ENCODE data around the gene AREG.

AREG gene

DNA sequence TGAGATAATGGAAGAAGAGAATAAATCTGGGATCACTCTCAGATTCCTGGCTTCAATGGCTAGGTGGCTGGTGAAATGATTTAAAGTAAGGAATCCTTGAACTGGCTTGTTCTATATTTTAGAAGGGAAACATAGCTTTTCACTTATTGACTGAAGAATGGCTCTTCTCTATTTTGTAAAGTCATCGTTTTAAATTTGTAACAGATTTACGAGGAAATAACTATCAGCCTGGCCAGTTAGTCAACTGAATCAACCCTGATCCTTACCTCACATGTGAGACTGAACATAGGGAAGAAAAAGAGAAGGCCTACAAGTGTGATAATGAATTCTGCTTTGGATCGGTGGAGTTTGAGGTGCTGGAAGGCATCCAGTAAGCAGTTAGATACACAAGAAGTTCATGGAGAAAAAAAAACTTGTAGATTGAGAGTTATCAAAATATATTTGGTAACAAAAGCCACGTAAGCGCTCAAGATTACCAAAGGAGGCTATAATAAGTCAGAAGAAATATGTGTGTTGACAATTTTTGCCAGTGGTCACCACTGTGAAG lies 12.0 kb downstream of the AREG start:
- DNase-seq (ENCODE audit: low read depth in 2 of 2): no peak

- no peak for DNase-seq (ENCODE audit: low read depth in 2 of 2)
Observed at GRCh38 chr4:74460833-74461232, 15.9 kb downstream of the AREG start.

- DNase-seq (ENCODE audit: low read depth in 2 of 2): no peak
Observed at GRCh38 chr4:74463123-74463522, 18.2 kb downstream of the AREG start.

DNA sequence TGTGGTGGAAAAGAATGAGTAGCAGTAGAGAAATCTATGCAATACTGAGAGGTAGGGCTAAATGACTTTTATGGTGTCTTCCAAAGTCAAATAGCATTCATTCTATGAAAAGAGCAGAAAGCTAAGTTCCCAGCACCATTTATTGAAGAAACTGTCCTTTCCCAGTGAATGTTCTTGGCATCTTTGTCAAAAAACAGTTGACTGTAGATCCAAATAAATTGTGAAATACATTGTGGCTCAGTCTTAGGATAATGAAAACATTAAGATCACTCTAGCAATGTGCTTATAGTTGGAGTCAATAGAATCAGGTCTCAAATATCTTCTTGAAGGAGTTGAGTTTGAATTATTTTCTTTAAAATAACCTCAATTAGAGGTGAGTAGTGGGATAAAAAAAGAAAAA lies 19.4 kb downstream of the AREG start:
- DNase-seq (ENCODE audit: low read depth in 2 of 2): no peak

DNA sequence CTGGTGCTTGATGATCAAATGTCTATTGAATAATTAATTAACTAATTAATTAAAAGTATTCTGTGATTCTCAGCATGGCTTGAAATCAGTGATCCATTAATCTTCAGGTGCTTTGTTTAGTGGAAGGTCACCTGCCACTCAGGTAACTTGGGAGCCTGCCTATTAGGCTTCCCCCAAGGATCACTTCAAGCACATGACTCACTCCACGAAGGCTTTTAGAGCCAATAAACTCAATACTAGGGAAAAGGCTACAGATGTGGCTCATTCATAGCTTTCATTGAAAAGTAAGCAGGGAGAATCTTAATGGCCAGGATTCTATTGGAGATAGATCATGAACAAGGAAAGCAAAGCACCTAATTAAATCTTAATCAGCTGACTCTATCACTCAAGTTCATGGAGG lies 21.3 kb downstream of the AREG start:
- no peak for DNase-seq (ENCODE audit: low read depth in 2 of 2)

DNA sequence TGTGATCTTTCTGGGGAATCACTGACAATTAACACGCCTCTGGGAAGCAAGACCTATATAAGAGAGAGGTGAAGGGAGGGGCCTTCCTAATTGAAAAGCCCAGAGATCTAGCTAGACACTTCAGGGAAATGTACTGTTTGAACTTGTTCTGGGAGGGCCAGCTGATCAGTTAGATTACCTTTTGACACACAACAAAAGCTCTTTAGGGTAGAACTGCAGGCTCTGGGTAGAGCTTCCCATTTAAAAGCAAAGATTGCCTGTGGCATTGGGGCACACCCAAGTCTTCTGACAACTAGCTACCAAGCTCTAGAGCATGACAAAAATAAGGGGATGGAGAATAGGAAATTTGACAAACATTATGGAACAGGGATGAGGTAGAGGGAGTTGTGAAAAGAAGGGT lies 26.3 kb downstream of the AREG start:
- DNase-seq (ENCODE audit: low read depth in 2 of 2): no peak

GRCh38 chr4:74473155-74473811 lies 28.3 kb downstream of the AREG start:
- DNase-seq (ENCODE audit: low read depth in 2 of 2): peak; percentile 58 to 71

DNA sequence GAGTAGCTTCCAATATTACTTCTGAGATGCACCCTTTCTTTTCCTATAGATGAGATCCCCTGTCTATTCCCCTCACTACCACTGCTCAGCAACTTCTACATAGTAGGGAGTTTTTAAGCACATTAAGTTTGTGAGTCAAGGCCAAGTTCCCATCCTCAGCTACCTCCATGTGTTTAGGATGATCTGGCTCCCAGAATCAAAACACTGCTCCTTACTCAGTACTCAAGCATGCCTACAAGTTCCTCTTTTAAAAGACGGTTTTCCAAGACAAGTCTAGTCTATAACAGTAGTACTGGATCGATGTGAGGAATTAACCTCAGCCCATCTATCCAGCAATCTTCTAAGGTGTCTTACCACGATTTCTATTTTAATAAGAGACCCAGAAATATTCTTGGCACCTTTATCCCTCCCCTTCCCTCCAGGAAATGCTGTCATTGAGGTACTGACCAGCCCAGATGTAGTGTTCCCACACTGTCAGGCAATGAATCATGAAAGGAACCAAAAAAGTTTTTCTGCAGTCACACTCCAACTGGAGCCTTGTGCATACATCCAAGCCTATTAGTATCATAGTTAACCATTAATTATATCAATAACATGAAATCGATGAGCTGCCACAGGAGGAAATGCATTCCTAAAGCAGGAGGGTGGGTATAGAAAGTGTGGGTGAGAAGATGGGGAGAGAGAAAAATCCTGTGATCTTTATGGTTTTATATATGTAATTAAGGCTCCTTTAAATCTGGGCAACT lies 29.6 kb downstream of the AREG start:
- DNase-seq (ENCODE audit: low read depth in 2 of 2): no peak

DNA sequence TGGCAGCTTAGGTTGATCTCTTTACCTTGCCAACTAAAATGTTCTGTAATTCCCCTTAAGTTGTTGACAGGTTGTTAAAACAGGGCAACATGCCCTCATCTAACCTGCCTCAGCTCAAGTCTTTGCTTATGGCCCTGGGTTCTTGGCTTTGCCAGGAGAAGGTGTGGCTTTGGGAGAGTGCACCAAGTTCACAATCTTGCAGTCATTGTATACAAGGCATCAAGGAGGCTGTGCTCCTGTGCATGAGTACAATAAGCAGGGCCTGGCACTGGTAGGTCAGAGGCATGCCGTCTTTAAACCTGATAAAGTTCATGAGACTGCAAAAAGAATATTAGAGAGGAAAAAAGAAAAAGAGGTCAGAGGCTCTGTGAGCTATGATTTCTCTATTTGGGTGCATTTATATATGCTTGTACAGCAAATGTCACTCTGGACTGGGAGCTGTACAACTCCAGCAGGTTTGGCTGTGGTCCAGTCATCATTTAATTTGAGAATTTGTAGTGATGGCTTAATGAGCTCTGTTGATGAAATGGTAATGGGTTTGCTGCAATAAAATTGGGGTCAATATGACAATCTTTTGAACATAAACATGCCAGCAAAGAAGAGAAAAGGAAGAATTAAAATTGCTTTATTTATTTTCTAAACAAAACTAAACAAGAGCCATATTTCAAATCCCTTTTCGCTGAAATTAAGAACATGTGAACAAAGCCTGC lies 30.3 kb downstream of the AREG start:
- DNase-seq (ENCODE audit: low read depth in 2 of 2): no peak

DNA sequence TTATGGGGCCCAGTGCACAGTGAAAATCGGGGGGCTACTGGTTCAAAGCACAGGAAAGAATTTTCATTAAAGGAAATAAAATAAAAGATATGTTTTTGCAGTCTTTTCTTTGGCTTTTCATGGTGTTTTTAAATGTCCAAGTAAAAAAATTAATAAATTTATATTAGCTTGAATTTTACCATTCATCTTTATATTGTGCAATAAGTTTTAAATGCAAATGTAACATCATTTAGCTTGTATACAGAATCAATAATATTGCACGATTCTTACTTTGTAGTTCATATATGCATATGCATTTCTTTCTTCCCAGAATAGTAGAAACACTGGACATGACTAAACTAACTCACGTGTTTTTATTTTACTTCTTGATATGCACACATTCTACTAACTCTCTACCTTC lies 31.0 kb downstream of the AREG start:
- no peak for DNase-seq (ENCODE audit: low read depth in 2 of 2)

GRCh38 chr4:74479009-74479408 lies 34.1 kb downstream of the AREG start:
- no peak for DNase-seq (ENCODE audit: low read depth in 2 of 2)

DNA sequence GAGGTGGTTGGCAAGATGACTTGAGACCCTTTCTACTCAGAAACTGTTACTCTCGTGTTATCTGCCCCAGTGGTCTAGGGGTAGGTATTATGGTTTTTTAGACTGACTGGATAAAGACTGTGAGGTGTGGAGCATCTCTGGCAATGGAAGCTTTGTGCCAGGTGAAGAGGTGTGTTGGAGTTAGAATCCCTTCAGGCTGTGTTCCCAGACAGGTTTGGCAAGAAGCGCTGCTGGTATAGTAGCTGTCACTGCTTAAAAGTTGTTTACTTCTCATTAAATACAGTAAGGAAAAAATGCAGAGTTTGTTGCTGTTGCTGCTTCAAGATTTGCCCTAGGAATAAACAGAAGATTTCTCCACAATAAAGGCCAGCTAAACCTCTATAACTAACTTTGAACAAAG lies 35.3 kb downstream of the AREG start:
- no peak for DNase-seq (ENCODE audit: low read depth in 2 of 2)

DNA sequence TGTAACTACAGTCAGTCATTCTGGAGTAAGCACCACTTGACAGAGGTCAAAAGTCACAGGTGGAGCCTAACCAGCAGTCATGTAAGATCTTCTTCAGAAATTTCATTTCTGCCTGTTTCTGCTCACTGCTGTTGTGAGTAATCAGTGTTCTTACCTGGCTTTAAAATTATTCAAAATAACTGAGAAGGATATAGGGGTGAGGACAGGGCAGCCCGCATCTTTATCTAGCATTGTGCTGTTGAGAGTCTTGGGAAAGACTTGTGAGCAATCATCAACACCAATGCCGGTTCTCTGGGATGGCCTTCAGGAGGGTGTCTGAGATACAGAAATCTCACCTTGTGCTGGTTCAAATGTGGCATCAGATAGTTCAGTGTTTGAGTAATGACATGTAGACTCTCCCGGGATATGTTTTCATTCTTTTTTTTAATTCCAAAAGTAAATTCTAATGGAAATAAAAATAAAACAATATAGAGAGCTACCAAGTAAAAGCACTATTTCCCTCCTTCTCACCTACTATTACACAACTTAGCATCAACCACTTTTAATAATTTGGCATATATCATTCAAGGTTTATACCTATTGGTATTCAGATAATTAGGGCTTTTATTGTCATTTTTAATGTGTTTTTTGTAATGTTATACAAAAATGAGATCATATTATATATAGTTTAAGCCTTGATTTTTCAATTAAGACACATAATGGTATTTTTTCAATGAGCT lies 37.1 kb downstream of the AREG start:
- no peak for DNase-seq (ENCODE audit: low read depth in 2 of 2)

- DNase-seq (ENCODE audit: low read depth in 2 of 2): no peak
Observed at GRCh38 chr4:74483226-74483911, 38.4 kb downstream of the AREG start.

- DNase-seq (ENCODE audit: low read depth in 2 of 2): no peak
Observed at GRCh38 chr4:74486905-74487304, 42.0 kb downstream of the AREG start.

DNA sequence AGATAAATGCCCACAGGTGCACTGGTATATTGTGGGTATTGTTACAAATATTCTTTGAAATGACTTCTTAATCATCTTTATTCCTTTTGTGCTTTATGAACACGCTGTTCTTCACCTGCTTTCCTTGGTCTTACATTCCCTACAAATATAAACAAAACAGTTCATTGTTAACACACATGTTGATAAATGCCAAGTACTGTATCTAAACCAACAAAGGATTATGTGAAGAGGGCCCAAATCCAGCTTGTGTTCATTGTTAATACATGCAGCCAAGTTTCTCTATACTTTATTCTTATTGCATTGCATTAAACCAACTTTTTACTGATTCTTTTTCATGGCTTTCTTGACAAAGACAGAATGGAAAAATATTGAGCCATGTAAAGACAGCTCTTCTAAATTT lies 42.8 kb downstream of the AREG start:
- DNase-seq (ENCODE audit: low read depth in 2 of 2): no peak

GRCh38 chr4:74490736-74491135 lies 45.8 kb downstream of the AREG start:
- DNase-seq (ENCODE audit: low read depth in 2 of 2): no peak

DNA sequence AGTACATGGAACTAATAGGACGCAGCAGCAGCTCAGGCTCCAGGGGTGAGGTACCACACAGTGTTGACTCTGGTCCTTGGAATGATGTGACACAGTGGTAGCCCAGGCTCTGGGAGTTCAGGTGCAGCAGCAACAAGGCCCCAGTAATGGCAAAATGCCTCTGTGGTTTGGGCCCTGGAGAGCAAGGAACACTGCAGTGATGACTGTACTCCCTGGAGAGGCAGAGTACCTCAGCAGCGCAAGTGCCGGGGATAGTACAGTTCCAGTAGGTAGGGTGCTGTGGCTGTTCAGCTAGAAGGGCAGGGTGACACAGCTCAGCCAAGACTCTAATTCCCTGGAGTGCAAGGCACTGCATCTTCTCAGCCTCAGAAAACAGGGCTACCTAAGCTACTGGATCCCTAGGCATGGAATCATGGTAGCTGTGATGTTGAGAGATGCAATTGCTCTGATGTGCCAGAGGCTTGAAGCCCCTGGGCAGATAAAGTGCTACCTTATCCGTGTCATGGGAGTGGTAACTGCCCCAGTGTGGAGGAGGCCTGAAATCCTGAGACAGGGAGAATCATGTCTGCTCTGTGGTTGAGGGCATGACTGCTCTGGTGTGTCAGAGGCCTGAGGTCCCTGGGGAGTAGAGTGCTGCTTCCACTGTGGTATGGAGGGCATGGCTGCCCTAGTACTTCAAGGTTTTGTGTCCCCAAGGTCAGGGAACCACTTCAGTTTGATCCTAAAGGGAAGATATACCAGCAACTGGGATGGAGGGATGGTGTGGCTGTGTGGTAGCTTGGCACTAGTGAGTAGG lies 55.2 kb downstream of the AREG start:
- DNase-seq (ENCODE audit: low read depth in 2 of 2): no peak

DNA sequence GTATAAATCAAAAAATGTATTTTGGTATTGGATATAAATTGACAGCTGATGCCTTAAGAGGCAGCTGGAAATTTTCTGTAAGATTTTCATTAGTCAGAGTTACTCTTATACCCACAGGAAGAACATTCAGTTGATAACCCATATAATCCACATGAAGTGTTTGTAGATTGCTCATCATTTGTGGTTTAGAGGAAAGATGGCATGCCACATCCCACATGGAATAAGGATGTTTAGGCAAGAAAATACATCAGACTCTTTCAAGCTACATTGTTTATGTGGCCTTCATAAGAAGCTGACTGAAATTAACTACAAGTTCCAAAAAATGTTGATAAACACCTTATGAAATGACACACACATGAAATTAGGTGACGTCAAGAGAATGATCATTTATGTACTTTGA lies 56.6 kb downstream of the AREG start:
- DNase-seq (ENCODE audit: low read depth in 2 of 2): peak; percentile 73 to 74

- DNase-seq (ENCODE audit: low read depth in 2 of 2): no peak
Observed at GRCh38 chr4:74503580-74503979, 58.6 kb downstream of the AREG start.

GRCh38 chr4:74504212-74504611 lies 59.3 kb downstream of the AREG start:
- peak in 1 of 2 experiments; percentile 14 for DNase-seq (ENCODE audit: low read depth in 2 of 2)

Data from fibroblast of skin of left quadriceps (primary cell).